ENCODE data around the gene EVI5. TPM values are rescaled to one million over a fixed set of nuclear protein-coding genes. Genes with fewer than 3 reads are reported as not detected.

The EVI5 gene
- total and polyA plus RNA-seq, 4 experiments from 2014 or later: 0.16 to 1.7 (median 0.57) TPM

DNA sequence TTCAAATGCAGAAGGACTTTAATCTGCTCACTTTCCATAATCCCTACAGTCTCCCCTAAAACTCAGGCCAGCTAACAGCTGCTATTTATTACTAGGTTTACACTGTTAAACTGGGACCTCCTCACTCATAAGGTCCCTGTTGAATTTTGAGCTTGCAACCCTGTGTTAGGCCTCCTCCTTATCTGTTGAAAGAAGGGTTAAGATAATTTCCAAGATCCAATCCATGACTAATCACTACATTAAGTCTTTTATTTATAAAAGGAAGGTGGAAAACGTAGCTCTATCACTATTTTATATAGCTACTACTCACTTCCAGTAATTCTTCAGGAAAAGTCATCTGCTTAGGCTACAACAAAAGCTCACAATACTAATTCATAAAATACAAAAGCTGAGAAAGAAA is 79.5 kb downstream of the EVI5 start:
- Histone ChIP-seq H3K4me3 (ENCODE audit: low read length in 2 of 2) (no peak overlapping the region), H3K36me3 (ENCODE audit: insufficient read depth, low read length) (no peaks in the 10 kb centered on the region), H3K4me1 (ENCODE audit: insufficient read depth, low read length) (no peaks in the 10 kb centered on the region), H3K27ac (ENCODE audit: low read depth, low read length) (no peak overlapping the region), H3K27me3 (ENCODE audit: insufficient read depth, low read length) (no peaks in the 10 kb centered on the region), H3K9me3 (ENCODE audit: control insufficient read depth in 1 of 2, low read length in 2 of 2) (no peaks in the 10 kb centered on the region)
- intact Hi-C loops (cut with micrococcal nuclease): no loop called here
- POLR2A ChIA-PET (ENCODE audit: partially characterized antibody): no interaction called here
- H3K27ac Mint-ChIP-seq: no peak overlapping the region
- no peaks in the 10 kb centered on the region for H3K36me3 Mint-ChIP-seq
- no peak for DNase-seq
- H3K4me1 Mint-ChIP-seq: no peaks in the 10 kb centered on the region
- H3K4me3 Mint-ChIP-seq: no peak overlapping the region
- no peaks in the 10 kb centered on the region for H3K9me3 Mint-ChIP-seq
- CTCF ChIA-PET (ENCODE audit: partially characterized antibody): interaction anchor here (0.8 to 1.0 kb wide), 2 partner anchors 44 to 113 kb away, joined by 3 read pairs; no protein-coding TSS in a partner anchor
- peaks cover 1 to 5% of the 10 kb centered on the region in 2 donors for H3K27me3 Mint-ChIP-seq

DNA sequence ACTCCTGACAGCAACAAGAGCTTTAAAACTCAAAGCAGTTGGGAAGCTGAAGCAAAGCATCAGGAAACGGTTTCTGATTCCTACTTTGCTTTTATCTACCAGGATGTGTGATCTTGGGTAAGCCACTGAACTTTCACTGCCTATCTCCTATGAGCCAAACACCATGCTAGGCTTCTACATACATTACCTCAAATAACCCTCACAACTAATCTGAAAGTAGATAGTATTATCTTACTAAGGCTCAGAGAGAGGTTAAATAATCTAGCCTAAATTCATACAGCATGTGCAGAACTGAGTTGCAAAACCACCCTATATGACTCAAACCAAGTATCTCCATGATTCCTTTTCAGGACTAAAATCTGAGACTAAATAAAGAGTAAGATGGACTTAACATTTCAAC is 83.8 kb downstream of the EVI5 start:
- POLR2A ChIA-PET (ENCODE audit: partially characterized antibody): no interaction called here
- H3K27ac ChIP-seq (ENCODE audit: low read depth, low read length): no peak overlapping the region
- H3K27me3 ChIP-seq (ENCODE audit: insufficient read depth, low read length): no peaks in the 10 kb centered on the region
- no peaks in the 10 kb centered on the region for H3K36me3 ChIP-seq (ENCODE audit: insufficient read depth, low read length)
- Mint-ChIP-seq H3K4me3 (no peak overlapping the region), H3K4me1 (no peaks in the 10 kb centered on the region), H3K27me3 (peaks cover 1 to 4% of the 10 kb centered on the region in 2 donors), H3K9me3 (no peaks in the 10 kb centered on the region), H3K36me3 (no peaks in the 10 kb centered on the region), H3K27ac (no peak overlapping the region)
- no peak overlapping the region for H3K4me3 ChIP-seq (ENCODE audit: low read length in 2 of 2)
- intact Hi-C loops (cut with micrococcal nuclease): no loop called here
- CTCF ChIA-PET (ENCODE audit: partially characterized antibody): interaction anchor here (1.5 to 2.1 kb wide), 2 partner anchors 9 to 48 kb away, joined by 3 to 5 read pairs; no protein-coding TSS in a partner anchor
- H3K9me3 ChIP-seq (ENCODE audit: control insufficient read depth in 1 of 2, low read length in 2 of 2): no peaks in the 10 kb centered on the region
- H3K4me1 ChIP-seq (ENCODE audit: insufficient read depth, low read length): no peaks in the 10 kb centered on the region
- DNase-seq: no peak

DNA sequence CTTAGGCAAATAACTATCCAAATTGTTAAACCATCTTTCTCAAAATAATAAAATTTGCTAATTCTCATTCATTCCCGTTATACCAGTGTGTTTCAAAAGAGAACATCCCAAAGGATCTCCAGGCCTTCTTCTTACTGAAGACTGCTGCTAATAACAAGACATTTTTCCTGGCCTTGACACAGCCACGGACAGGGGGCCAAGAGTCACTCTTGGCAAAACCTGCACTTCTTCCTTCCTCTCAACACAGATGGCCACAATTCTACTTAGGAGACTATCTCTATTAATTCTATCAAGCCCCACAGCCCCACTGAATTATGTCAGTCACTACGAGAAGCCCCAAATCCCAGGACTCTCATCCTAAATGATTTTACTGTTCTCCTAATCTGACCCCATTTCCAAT is 86.0 kb downstream of the EVI5 start:
- no peaks in the 10 kb centered on the region for H3K9me3 ChIP-seq (ENCODE audit: control insufficient read depth in 1 of 2, low read length in 2 of 2)
- Mint-ChIP-seq H3K27ac (no peak overlapping the region), H3K27me3 (peaks cover 0 to 2% of the 10 kb centered on the region in 2 donors), H3K4me3 (no peak overlapping the region), H3K9me3 (no peaks in the 10 kb centered on the region), H3K4me1 (no peaks in the 10 kb centered on the region), H3K36me3 (no peaks in the 10 kb centered on the region)
- no peak for DNase-seq
- H3K27ac ChIP-seq (ENCODE audit: low read depth, low read length): no peak overlapping the region
- no peaks in the 10 kb centered on the region for H3K36me3 ChIP-seq (ENCODE audit: insufficient read depth, low read length)
- H3K4me3 ChIP-seq (ENCODE audit: low read length in 2 of 2): no peak overlapping the region
- intact Hi-C loops (cut with micrococcal nuclease): no loop called here
- ChIA-PET POLR2A (ENCODE audit: partially characterized antibody) (no interaction called here), CTCF (ENCODE audit: partially characterized antibody) (no interaction called here)
- H3K4me1 ChIP-seq (ENCODE audit: insufficient read depth, low read length): no peaks in the 10 kb centered on the region
- H3K27me3 ChIP-seq (ENCODE audit: insufficient read depth, low read length): no peaks in the 10 kb centered on the region

DNA sequence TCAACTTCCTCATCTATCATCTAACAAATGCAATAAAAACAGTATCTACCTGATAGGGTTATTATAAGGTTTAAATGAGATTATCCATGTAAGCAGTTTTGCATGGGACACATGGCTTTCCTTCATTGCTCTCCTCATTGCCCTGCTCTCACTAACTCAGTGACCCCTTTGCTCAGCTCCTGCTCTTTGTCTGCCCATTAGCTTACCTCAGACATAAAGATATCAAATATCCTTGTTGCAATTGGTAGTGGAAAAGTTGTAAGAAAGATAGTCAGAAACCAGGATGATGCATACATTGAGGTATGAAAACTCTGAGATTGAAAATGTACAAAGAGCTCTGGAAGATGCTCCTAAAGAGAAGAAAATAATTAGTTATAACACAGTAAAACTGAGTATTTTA is 89.8 kb downstream of the EVI5 start:
- H3K4me1 ChIP-seq (ENCODE audit: insufficient read depth, low read length): no peaks in the 10 kb centered on the region
- H3K4me3 Mint-ChIP-seq: no peak overlapping the region
- H3K27me3 Mint-ChIP-seq: no peaks in the 10 kb centered on the region
- H3K4me3 ChIP-seq (ENCODE audit: low read length in 2 of 2): no peak overlapping the region
- H3K9me3 ChIP-seq (ENCODE audit: control insufficient read depth in 1 of 2, low read length in 2 of 2): no peaks in the 10 kb centered on the region
- no peaks in the 10 kb centered on the region for H3K36me3 Mint-ChIP-seq
- H3K27ac Mint-ChIP-seq: no peak overlapping the region
- peaks cover 0 to 5% (median 5%) of the 10 kb centered on the region in 4 donors for H3K4me1 Mint-ChIP-seq
- H3K27ac ChIP-seq (ENCODE audit: low read depth, low read length): no peak overlapping the region
- H3K9me3 Mint-ChIP-seq: no peaks in the 10 kb centered on the region
- intact Hi-C loops (cut with micrococcal nuclease): no loop called here
- no peaks in the 10 kb centered on the region for H3K36me3 ChIP-seq (ENCODE audit: insufficient read depth, low read length)
- ChIA-PET CTCF (ENCODE audit: partially characterized antibody) (no interaction called here), POLR2A (ENCODE audit: partially characterized antibody) (no interaction called here)
- DNase-seq: no peak
- H3K27me3 ChIP-seq (ENCODE audit: insufficient read depth, low read length): no peaks in the 10 kb centered on the region

DNA sequence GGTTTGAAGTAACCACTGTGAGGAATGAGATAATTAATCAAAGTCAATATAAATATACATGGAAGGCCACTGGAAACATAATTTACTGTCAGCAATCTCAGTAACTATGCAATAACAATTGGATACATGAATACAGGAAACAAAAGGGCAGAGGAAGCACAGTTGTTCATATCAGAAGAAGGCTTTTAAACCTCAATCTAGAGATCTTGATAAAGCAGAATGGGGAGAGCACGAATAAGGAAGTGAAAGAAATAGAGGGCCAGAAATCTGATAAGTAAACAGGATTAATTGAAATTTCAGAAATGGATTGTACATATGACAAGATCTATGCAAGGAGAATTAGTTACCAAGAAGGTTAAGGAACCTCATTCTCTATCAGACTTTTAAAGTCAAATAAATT is 93.0 kb downstream of the EVI5 start:
- Mint-ChIP-seq H3K9me3 (peaks cover 0 to 2% (median 0%) of the 10 kb centered on the region in 8 donors), H3K4me3 (no peak overlapping the region), H3K36me3 (no peaks in the 10 kb centered on the region), H3K27me3 (peaks cover 0 to 2% of the 10 kb centered on the region in 2 donors), H3K4me1 (peaks cover 0 to 5% (median 5%) of the 10 kb centered on the region in 4 donors), H3K27ac (peak overlapping the region in 2 of 7 donors; percentile 22 to 48)
- Histone ChIP-seq H3K4me3 (ENCODE audit: low read length in 2 of 2) (no peak overlapping the region), H3K9me3 (ENCODE audit: control insufficient read depth in 1 of 2, low read length in 2 of 2) (no peaks in the 10 kb centered on the region), H3K27ac (ENCODE audit: low read depth, low read length) (no peak overlapping the region), H3K4me1 (ENCODE audit: insufficient read depth, low read length) (no peaks in the 10 kb centered on the region), H3K36me3 (ENCODE audit: insufficient read depth, low read length) (no peaks in the 10 kb centered on the region), H3K27me3 (ENCODE audit: insufficient read depth, low read length) (no peaks in the 10 kb centered on the region)
- POLR2A ChIA-PET (ENCODE audit: partially characterized antibody): no interaction called here
- CTCF ChIA-PET (ENCODE audit: partially characterized antibody): interaction anchor here (0.9 kb wide), 1 partner anchor 9 kb away, joined by 3 read pairs; no protein-coding TSS in a partner anchor
- DNase-seq: no peak
- intact Hi-C loops (cut with micrococcal nuclease): no loop called here

DNA sequence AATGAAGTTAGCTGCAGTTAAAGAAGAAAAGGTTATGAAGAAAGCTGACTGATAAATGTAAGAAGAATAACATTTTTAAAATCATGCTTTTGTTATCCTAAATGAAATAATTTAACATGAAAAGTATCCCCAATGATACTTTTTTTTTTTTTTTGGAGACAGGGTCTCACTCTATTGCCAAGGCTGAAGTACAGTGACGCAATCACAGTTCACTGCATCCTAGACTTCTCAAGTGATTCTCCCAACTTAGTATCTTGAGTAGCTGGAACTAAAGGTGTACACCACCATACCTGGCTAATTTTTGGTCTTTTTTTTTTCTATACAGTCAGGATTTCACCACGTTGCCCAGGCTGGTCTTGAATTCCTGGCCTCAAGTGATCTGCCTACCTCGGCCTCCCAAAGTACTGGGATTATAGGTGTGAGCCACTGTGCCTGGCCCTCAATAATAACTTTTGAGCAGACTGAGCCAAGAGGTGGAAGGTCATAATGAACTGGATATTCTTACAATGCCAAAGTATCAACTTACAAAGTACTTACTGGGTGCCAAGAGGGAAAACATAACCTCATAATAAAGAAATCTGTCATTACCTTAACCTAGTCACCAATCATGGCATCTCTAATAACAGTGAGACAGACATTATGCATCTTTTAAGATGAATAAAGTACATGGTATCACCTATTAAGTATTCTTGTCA is 94.5 kb downstream of the EVI5 start:
- intact Hi-C loops (cut with micrococcal nuclease): no loop called here
- H3K36me3 Mint-ChIP-seq: peaks cover 0 to 1% of the 10 kb centered on the region in 2 donors
- Histone ChIP-seq H3K4me3 (ENCODE audit: low read length in 2 of 2) (no peak overlapping the region), H3K27ac (ENCODE audit: low read depth, low read length) (no peak overlapping the region), H3K27me3 (ENCODE audit: insufficient read depth, low read length) (no peaks in the 10 kb centered on the region), H3K36me3 (ENCODE audit: insufficient read depth, low read length) (no peaks in the 10 kb centered on the region), H3K9me3 (ENCODE audit: control insufficient read depth in 1 of 2, low read length in 2 of 2) (no peaks in the 10 kb centered on the region), H3K4me1 (ENCODE audit: insufficient read depth, low read length) (no peaks in the 10 kb centered on the region)
- peaks cover 0 to 5% (median 5%) of the 10 kb centered on the region in 4 donors for H3K4me1 Mint-ChIP-seq
- CTCF ChIA-PET (ENCODE audit: partially characterized antibody): no interaction called here
- no peak overlapping the region for H3K4me3 Mint-ChIP-seq
- no peak overlapping the region for H3K27ac Mint-ChIP-seq
- peaks cover 0 to 9% (median 6%) of the 10 kb centered on the region in 8 donors for H3K9me3 Mint-ChIP-seq
- POLR2A ChIA-PET (ENCODE audit: partially characterized antibody): no interaction called here
- peaks cover 2 to 3% of the 10 kb centered on the region in 2 donors for H3K27me3 Mint-ChIP-seq
- DNase-seq: no peak

DNA sequence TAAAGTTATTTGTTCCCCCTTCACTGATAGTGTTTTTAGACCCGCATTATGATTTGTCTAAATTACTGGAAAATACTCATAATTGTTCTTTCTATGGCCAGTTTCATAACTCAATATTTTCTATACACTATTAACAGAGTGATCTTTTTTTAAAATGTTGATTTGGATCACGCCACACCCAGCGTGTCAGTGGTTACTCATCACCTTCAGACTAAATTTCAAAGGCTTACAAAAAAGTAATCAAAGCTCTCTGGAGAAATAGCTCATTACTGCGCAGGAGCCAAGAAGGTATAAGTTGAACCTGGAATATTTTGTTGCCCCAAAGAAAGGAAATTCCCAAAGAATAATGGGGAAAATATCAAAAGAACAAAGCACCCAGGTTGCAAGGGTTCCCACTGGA is 104.9 kb downstream of the EVI5 start:
- CTCF ChIA-PET (ENCODE audit: partially characterized antibody): no interaction called here
- H3K9me3 ChIP-seq (ENCODE audit: control insufficient read depth in 1 of 2, low read length in 2 of 2): no peaks in the 10 kb centered on the region
- POLR2A ChIA-PET (ENCODE audit: partially characterized antibody): no interaction called here
- H3K4me1 Mint-ChIP-seq: no peaks in the 10 kb centered on the region
- no peak overlapping the region for H3K4me3 Mint-ChIP-seq
- H3K9me3 Mint-ChIP-seq: peaks cover 0 to 7% (median 1%) of the 10 kb centered on the region in 8 donors
- no peak overlapping the region for H3K27ac ChIP-seq (ENCODE audit: low read depth, low read length)
- peaks cover 6 to 9% of the 10 kb centered on the region in 2 donors for H3K27me3 Mint-ChIP-seq
- no peak overlapping the region for H3K27ac Mint-ChIP-seq
- DNase-seq: no peak
- no peaks in the 10 kb centered on the region for H3K36me3 ChIP-seq (ENCODE audit: insufficient read depth, low read length)
- peaks cover 0 to 1% of the 10 kb centered on the region in 2 donors for H3K36me3 Mint-ChIP-seq
- no peaks in the 10 kb centered on the region for H3K27me3 ChIP-seq (ENCODE audit: insufficient read depth, low read length)
- no peak overlapping the region for H3K4me3 ChIP-seq (ENCODE audit: low read length in 2 of 2)
- intact Hi-C loops (cut with micrococcal nuclease): no loop called here
- no peaks in the 10 kb centered on the region for H3K4me1 ChIP-seq (ENCODE audit: insufficient read depth, low read length)
